ENCODE results near the gene PTTG1. TPM values are rescaled to one million over a fixed set of nuclear protein-coding genes. Genes with fewer than 3 reads are reported as not detected.
A peak's percentile ranks its signal among the peaks of the same experiment; 100 is the strongest.

The PTTG1 gene
- polyA plus RNA-seq, 1 donor = 35.6 TPM

- no peak for DNase-seq
- no CpG with 5 or more reads among the region's 7 CpGs for WGBS (ENCODE audit: insufficient coverage, low lambda C conversion rate)
- no peaks in the 10 kb centered on the region for H3K27me3 ChIP-seq (ENCODE audit: control insufficient read depth, insufficient read depth, low read length)
- H3K4me3 ChIP-seq (ENCODE audit: low read length) = no peak overlapping the region
- no peaks in the 10 kb centered on the region for H3K36me3 ChIP-seq (ENCODE audit: control insufficient read depth, insufficient read depth, low read length)
- peaks cover 2% of the 10 kb centered on the region for H3K9me3 ChIP-seq (ENCODE audit: control insufficient read depth, low read depth, low read length)
- peaks cover 17% of the 10 kb centered on the region for H3K4me1 ChIP-seq (ENCODE audit: control insufficient read depth, insufficient read depth, low read length)
- no peak overlapping the region for H3K27ac ChIP-seq (ENCODE audit: low read length)
Observed at GRCh38 chr5:160470437-160471361, 49.0 kb downstream of the PTTG1 start.

GRCh38 chr5:160471761-160472160, 50.1 kb downstream of the PTTG1 start:
- no peak for DNase-seq
- Histone ChIP-seq H3K9me3 (ENCODE audit: control insufficient read depth, low read depth, low read length) (peaks cover 2% of the 10 kb centered on the region), H3K4me1 (ENCODE audit: control insufficient read depth, insufficient read depth, low read length) (peaks cover 27% of the 10 kb centered on the region), H3K27me3 (ENCODE audit: control insufficient read depth, insufficient read depth, low read length) (no peaks in the 10 kb centered on the region), H3K36me3 (ENCODE audit: control insufficient read depth, insufficient read depth, low read length) (no peaks in the 10 kb centered on the region), H3K27ac (ENCODE audit: low read length) (no peak overlapping the region), H3K4me3 (ENCODE audit: low read length) (no peak overlapping the region)
- WGBS (ENCODE audit: insufficient coverage, low lambda C conversion rate) = no CpG with 5 or more reads among the region's 2 CpGs

- H3K27ac ChIP-seq (ENCODE audit: low read length) = no peak overlapping the region
- no peaks in the 10 kb centered on the region for H3K36me3 ChIP-seq (ENCODE audit: control insufficient read depth, insufficient read depth, low read length)
- no CpG with 5 or more reads among the region's 4 CpGs for WGBS (ENCODE audit: insufficient coverage, low lambda C conversion rate)
- no peak overlapping the region for H3K4me3 ChIP-seq (ENCODE audit: low read length)
- peaks cover 33% of the 10 kb centered on the region for H3K4me1 ChIP-seq (ENCODE audit: control insufficient read depth, insufficient read depth, low read length)
- H3K9me3 ChIP-seq (ENCODE audit: control insufficient read depth, low read depth, low read length) = peaks cover 2% of the 10 kb centered on the region
- no peaks in the 10 kb centered on the region for H3K27me3 ChIP-seq (ENCODE audit: control insufficient read depth, insufficient read depth, low read length)
- DNase-seq = no peak
Observed at GRCh38 chr5:160472482-160472881, 50.8 kb downstream of the PTTG1 start.

GRCh38 chr5:160473681-160474080, 52.0 kb downstream of the PTTG1 start:
- no peaks in the 10 kb centered on the region for H3K36me3 ChIP-seq (ENCODE audit: control insufficient read depth, insufficient read depth, low read length)
- 95% methylated on average over 3 of the region's 6 CpGs for WGBS (ENCODE audit: insufficient coverage, low lambda C conversion rate)

GRCh38 chr5:160474084-160474483, 52.4 kb downstream of the PTTG1 start:
- Histone ChIP-seq H3K4me1 (ENCODE audit: control insufficient read depth, insufficient read depth, low read length) (peaks cover 31% of the 10 kb centered on the region), H3K27me3 (ENCODE audit: control insufficient read depth, insufficient read depth, low read length) (no peaks in the 10 kb centered on the region), H3K9me3 (ENCODE audit: control insufficient read depth, low read depth, low read length) (peaks cover 2% of the 10 kb centered on the region), H3K36me3 (ENCODE audit: control insufficient read depth, insufficient read depth, low read length) (no peaks in the 10 kb centered on the region), H3K4me3 (ENCODE audit: low read length) (no peak overlapping the region), H3K27ac (ENCODE audit: low read length) (no peak overlapping the region)
- WGBS (ENCODE audit: insufficient coverage, low lambda C conversion rate) = no CpG with 5 or more reads among the region's 1 CpG
- no peak for DNase-seq

More at GRCh38 chr5:160473681-160474080, 52.0 kb downstream of the PTTG1 start:
- Histone ChIP-seq H3K9me3 (ENCODE audit: control insufficient read depth, low read depth, low read length) (peaks cover 2% of the 10 kb centered on the region), H3K4me3 (ENCODE audit: low read length) (no peak overlapping the region), H3K4me1 (ENCODE audit: control insufficient read depth, insufficient read depth, low read length) (peaks cover 31% of the 10 kb centered on the region), H3K27me3 (ENCODE audit: control insufficient read depth, insufficient read depth, low read length) (no peaks in the 10 kb centered on the region), H3K27ac (ENCODE audit: low read length) (no peak overlapping the region)
- no peak for DNase-seq

- peaks cover 2% of the 10 kb centered on the region for H3K9me3 ChIP-seq (ENCODE audit: control insufficient read depth, low read depth, low read length)
- no peaks in the 10 kb centered on the region for H3K27me3 ChIP-seq (ENCODE audit: control insufficient read depth, insufficient read depth, low read length)
- H3K36me3 ChIP-seq (ENCODE audit: control insufficient read depth, insufficient read depth, low read length) = no peaks in the 10 kb centered on the region
- no CpG with 5 or more reads among the region's 7 CpGs for WGBS (ENCODE audit: insufficient coverage, low lambda C conversion rate)
- H3K4me1 ChIP-seq (ENCODE audit: control insufficient read depth, insufficient read depth, low read length) = peaks cover 31% of the 10 kb centered on the region
- no peak overlapping the region for H3K4me3 ChIP-seq (ENCODE audit: low read length)
- H3K27ac ChIP-seq (ENCODE audit: low read length) = peak overlapping the region; percentile 36
- DNase-seq = peak; percentile 34 to 86
Observed at GRCh38 chr5:160475864-160476438, 54.3 kb downstream of the PTTG1 start.

- Histone ChIP-seq H3K4me1 (ENCODE audit: control insufficient read depth, insufficient read depth, low read length) (peaks cover 31% of the 10 kb centered on the region), H3K36me3 (ENCODE audit: control insufficient read depth, insufficient read depth, low read length) (no peaks in the 10 kb centered on the region), H3K27ac (ENCODE audit: low read length) (peak overlapping the region; percentile 84), H3K9me3 (ENCODE audit: control insufficient read depth, low read depth, low read length) (peaks cover 2% of the 10 kb centered on the region), H3K4me3 (ENCODE audit: low read length) (no peak overlapping the region), H3K27me3 (ENCODE audit: control insufficient read depth, insufficient read depth, low read length) (no peaks in the 10 kb centered on the region)
- DNase-seq = peak; percentile 75 to 90
- 85% methylated on average over 2 of the region's 6 CpGs for WGBS (ENCODE audit: insufficient coverage, low lambda C conversion rate)
Observed at GRCh38 chr5:160477266-160477970, 55.8 kb downstream of the PTTG1 start.

- no CpG with 5 or more reads among the region's 2 CpGs for WGBS (ENCODE audit: insufficient coverage, low lambda C conversion rate)
- DNase-seq = no peak
- H3K27me3 ChIP-seq (ENCODE audit: control insufficient read depth, insufficient read depth, low read length) = no peaks in the 10 kb centered on the region
- no peaks in the 10 kb centered on the region for H3K36me3 ChIP-seq (ENCODE audit: control insufficient read depth, insufficient read depth, low read length)
- peaks cover 31% of the 10 kb centered on the region for H3K4me1 ChIP-seq (ENCODE audit: control insufficient read depth, insufficient read depth, low read length)
- H3K9me3 ChIP-seq (ENCODE audit: control insufficient read depth, low read depth, low read length) = no peaks in the 10 kb centered on the region
- H3K4me3 ChIP-seq (ENCODE audit: low read length) = no peak overlapping the region
- peak overlapping the region; percentile 84 for H3K27ac ChIP-seq (ENCODE audit: low read length)
Observed at GRCh38 chr5:160478163-160478562, 56.5 kb downstream of the PTTG1 start.

Data from large intestine (tissue), 3 donors.